Osteocyte (in vitro differentiated cells): ENCODE measurements around the gene MAP7. TPM values are rescaled to one million over a fixed set of nuclear protein-coding genes. Genes with fewer than 3 reads are reported as not detected.

ENCODE experiments used
- DNase-seq: peaks from one replicate; pipeline ENCODE4 v3.0.0; 2021; ENCODE audit warnings: mixed read lengths; ENCODE audit not compliant: unreplicated experiment; ENCODE audit errors: extremely low spot score
- H3K27ac Mint-ChIP-seq: one replicate; pipeline ENCODE4 v1.8.0; 2021; ENCODE audit warnings: mild to moderate bottlenecking, mixed read lengths; ENCODE audit not compliant: unreplicated experiment
- H3K27me3 Mint-ChIP-seq: one replicate; pipeline ENCODE4 v1.8.0; 2021; ENCODE audit warnings: mixed read lengths; ENCODE audit not compliant: unreplicated experiment
- H3K36me3 Mint-ChIP-seq: one replicate; pipeline ENCODE4 v1.8.0; 2021; ENCODE audit warnings: mixed read lengths; ENCODE audit not compliant: unreplicated experiment
- H3K4me1 Mint-ChIP-seq: one replicate; pipeline ENCODE4 v1.8.0; 2021; ENCODE audit warnings: mixed read lengths; ENCODE audit not compliant: unreplicated experiment
- H3K4me3 Mint-ChIP-seq: one replicate; pipeline ENCODE4 v1.8.0; 2021; ENCODE audit warnings: mild to moderate bottlenecking, moderate library complexity, mixed read lengths; ENCODE audit not compliant: unreplicated experiment
- H3K9me3 Mint-ChIP-seq: one replicate; pipeline ENCODE4 v1.8.0; 2021; ENCODE audit warnings: mixed read lengths; ENCODE audit not compliant: unreplicated experiment
- CTCF ChIP-seq: fragments of 200-600 bp; sonication (generic); IDR thresholded peaks from 2 replicates; pipeline ENCODE4 v1.5.0; 2021; ENCODE audit warnings: antibody characterized with exemption, mild to moderate bottlenecking, moderate library complexity
- total RNA-seq: library from RNA; stranded (reverse); gene quantifications from 2 replicates; pipeline ENCODE4 v1.2.1, GENCODE V29; 2021

Gene MAP7
- total RNA-seq, 1 donor from 2014 or later, result 0.38 TPM

- H3K27ac Mint-ChIP-seq, result no peak overlapping the region
- H3K4me3 Mint-ChIP-seq, result no peak overlapping the region
- H3K4me1 Mint-ChIP-seq, result no peaks in the 10 kb centered on the region
- H3K27me3 Mint-ChIP-seq, result no peaks in the 10 kb centered on the region
- DNase-seq, result no peak
- no peaks in the 10 kb centered on the region for H3K9me3 Mint-ChIP-seq
- no peak for TF ChIP-seq CTCF
- no peaks in the 10 kb centered on the region for H3K36me3 Mint-ChIP-seq
Measured at GRCh38 chr6:136337606-136338005, 212.6 kb downstream of the MAP7 start.

GRCh38 chr6:136337121-136337520 is 213.1 kb downstream of the MAP7 start:
- H3K27me3 Mint-ChIP-seq, result no peaks in the 10 kb centered on the region
- H3K27ac Mint-ChIP-seq, result no peak overlapping the region
- H3K4me1 Mint-ChIP-seq, result no peaks in the 10 kb centered on the region
- no peak overlapping the region for H3K4me3 Mint-ChIP-seq
- no peak for TF ChIP-seq CTCF
- H3K36me3 Mint-ChIP-seq, result no peaks in the 10 kb centered on the region
- DNase-seq, result no peak
- no peaks in the 10 kb centered on the region for H3K9me3 Mint-ChIP-seq

DNA sequence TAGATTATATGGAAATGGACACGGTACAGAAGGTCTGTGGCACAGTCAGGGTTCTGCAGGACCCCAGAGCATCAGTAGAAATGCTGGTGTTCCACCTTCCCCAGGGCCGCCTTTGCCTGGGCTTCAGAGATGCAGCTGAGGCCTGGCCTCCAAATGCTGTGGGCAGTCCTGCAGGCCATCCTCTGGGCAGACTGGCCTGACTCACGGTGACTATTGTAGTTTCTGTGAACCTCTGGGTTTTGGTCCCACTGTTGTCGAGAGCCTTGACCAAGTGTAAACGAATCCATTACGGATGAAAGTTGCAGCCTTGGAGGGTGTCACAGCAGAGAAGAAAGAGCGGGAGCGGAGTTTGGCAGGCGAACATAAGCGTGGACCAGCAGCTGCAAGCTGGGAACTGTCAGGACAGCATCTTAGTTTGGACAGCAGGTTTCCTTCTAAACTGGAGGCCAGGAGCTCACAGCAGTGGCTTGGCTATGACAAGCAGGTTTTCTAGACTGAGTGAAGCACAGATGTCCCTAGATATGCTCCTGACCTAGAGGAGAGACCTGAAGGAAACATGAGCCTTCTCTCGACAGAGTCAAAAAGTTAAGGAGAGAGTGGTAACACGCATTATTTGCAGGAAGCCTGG is 214.4 kb downstream of the MAP7 start:
- no peak for DNase-seq
- no peak for TF ChIP-seq CTCF

DNA sequence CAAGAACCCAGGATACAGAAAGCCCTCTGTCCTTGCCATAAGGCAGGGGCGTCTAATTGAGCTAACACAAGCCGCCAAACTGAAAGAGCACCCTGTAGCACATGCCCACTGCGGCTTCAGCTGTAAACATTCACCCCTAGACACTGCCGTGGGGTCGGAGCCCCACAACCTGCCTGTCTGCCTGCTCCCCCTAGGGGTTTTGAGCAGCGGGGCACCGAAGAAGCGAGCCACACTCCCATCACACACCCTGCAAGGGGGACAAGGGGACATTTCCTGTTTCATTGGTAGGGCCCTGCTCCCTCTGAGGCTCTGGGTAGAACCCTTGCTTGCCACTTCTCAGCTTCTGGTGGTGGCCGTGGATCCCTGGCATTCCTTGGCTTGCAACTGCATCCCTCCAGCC is 215.4 kb downstream of the MAP7 start:
- DNase-seq, result no peak
- Mint-ChIP-seq H3K4me3 (no peak overlapping the region), H3K27ac (no peak overlapping the region), H3K4me1 (no peaks in the 10 kb centered on the region), H3K9me3 (no peaks in the 10 kb centered on the region), H3K27me3 (peaks cover under 1% of the 10 kb centered on the region), H3K36me3 (no peaks in the 10 kb centered on the region)
- peak; percentile 12 for TF ChIP-seq CTCF

More for the DNA sequence above, 214.4 kb downstream of the MAP7 start:
- Mint-ChIP-seq H3K27me3 (no peaks in the 10 kb centered on the region), H3K36me3 (no peaks in the 10 kb centered on the region), H3K4me1 (no peaks in the 10 kb centered on the region), H3K4me3 (no peak overlapping the region), H3K9me3 (no peaks in the 10 kb centered on the region), H3K27ac (no peak overlapping the region)

GRCh38 chr6:136334465-136334846 is 215.8 kb downstream of the MAP7 start:
- TF ChIP-seq CTCF, result no peak
- H3K27me3 Mint-ChIP-seq, result peaks cover 5% of the 10 kb centered on the region
- no peaks in the 10 kb centered on the region for H3K4me1 Mint-ChIP-seq
- no peaks in the 10 kb centered on the region for H3K36me3 Mint-ChIP-seq
- no peak overlapping the region for H3K4me3 Mint-ChIP-seq
- DNase-seq, result no peak
- H3K9me3 Mint-ChIP-seq, result no peaks in the 10 kb centered on the region
- H3K27ac Mint-ChIP-seq, result no peak overlapping the region
